Fibroblast of villous mesenchyme (primary cell): ENCODE measurements around the gene ARHGAP30. TPM values are rescaled to one million over a fixed set of nuclear protein-coding genes. Genes with fewer than 3 reads are reported as not detected.

Source experiments
- DNase-seq: peaks from one replicate; pipeline ENCODE4 v3.0.0-alpha.2; 2010; ENCODE audit warnings: low read depth
- H3K4me3 ChIP-seq: 2 replicates; pipeline ENCODE4 v1.5.1; 2011; ENCODE audit warnings: low read depth, mild to moderate bottlenecking, low read length
- total RNA-seq: library from RNA; depleted of rRNA; stranded (reverse); fragments of >200 nt; gene quantifications from 2 replicates; pipeline ENCODE4 v1.2.3, GENCODE V29; 2012
- TF ChIP-seq, protein P1 (sequence below): IDR thresholded peaks from 2 replicates; pipeline ENCODE4 v1.5.1; 2012; ENCODE audit warnings: low read depth, mild to moderate bottlenecking, low read length; ENCODE audit not compliant: insufficient read depth

Gene ARHGAP30
- total RNA-seq, 1 donor, result under 0.01 TPM

DNA sequence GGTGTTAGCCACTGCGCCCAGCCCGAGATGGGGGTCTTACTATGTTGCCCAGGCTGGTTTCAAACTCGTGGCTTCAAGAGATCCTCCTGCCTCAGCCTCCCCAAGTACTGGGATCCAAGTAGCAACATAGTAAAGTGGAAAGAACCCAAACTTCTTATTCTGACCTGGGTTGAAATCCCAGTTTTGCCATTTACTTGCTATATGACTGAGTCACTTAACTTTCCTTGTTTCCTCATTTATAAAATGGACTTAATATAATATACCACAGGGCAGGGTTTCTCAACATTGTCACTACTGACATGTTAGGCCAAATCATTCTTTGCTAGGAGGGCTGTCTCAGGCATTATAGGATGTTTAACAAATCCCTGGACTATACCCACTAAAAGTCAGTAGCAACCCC lies 41.4 kb upstream of the ARHGAP30 start:
- TF ChIP-seq, protein P1, sequence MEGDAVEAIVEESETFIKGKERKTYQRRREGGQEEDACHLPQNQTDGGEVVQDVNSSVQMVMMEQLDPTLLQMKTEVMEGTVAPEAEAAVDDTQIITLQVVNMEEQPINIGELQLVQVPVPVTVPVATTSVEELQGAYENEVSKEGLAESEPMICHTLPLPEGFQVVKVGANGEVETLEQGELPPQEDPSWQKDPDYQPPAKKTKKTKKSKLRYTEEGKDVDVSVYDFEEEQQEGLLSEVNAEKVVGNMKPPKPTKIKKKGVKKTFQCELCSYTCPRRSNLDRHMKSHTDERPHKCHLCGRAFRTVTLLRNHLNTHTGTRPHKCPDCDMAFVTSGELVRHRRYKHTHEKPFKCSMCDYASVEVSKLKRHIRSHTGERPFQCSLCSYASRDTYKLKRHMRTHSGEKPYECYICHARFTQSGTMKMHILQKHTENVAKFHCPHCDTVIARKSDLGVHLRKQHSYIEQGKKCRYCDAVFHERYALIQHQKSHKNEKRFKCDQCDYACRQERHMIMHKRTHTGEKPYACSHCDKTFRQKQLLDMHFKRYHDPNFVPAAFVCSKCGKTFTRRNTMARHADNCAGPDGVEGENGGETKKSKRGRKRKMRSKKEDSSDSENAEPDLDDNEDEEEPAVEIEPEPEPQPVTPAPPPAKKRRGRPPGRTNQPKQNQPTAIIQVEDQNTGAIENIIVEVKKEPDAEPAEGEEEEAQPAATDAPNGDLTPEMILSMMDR, result no peak
- H3K4me3 ChIP-seq, result no peak overlapping the region
- DNase-seq, result no peak

GRCh38 chr1:161106431-161106830 lies 36.7 kb upstream of the ARHGAP30 start:
- DNase-seq, result no peak
- H3K4me3 ChIP-seq, result no peak overlapping the region
- TF ChIP-seq, protein P1, result no peak

- DNase-seq, result no peak
- TF ChIP-seq, protein P1, result no peak
- H3K4me3 ChIP-seq, result no peak overlapping the region
These were observed 30.9 kb upstream of the ARHGAP30 start for GRCh38 chr1:161100556-161100955.

GRCh38 chr1:161099090-161099802 lies 29.6 kb upstream of the ARHGAP30 start:
- H3K4me3 ChIP-seq, result no peak overlapping the region
- TF ChIP-seq, protein P1, result no peak
- DNase-seq, result no peak

DNA sequence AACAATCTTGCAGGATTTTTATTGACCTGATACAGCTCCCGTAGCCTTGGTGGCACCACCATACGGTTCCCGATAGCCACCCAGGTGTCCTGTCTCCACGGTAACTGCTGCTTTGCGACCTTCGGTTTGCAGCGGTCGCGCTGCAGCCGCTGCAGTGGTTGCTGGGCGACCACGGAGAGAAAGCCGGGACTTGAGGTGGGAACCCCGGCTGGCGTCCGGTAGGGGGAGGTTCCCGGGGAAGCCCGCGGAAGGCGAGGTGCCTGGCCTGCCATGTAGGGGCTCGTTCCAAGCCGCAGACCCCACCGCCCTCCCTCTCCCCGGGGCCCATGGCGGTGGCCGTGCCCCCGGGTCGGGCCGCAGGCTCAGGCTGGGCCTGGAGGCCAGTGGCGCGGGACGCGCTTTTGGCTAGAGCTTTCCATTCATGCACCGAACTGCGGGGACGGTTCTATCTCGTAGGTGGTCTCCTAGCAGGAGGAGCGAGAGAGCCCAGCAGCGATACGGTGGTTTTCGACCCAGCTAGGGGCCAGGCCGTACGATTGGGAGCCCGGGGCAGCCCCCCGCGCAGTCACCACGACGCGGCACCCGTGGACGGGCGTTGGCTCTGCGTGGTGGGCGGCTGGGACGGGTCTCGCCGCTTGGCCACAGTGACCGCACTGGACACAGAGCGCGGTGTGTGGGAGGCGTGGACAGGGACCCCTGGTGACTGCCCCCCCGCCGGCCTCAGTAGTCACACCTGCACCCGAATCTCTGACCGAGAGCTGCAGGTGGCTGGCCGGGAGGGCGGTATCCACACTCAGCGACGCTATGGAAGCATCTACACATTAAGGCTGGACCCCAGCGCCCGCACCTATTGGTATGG lies 28.7 kb upstream of the ARHGAP30 start, which contains the start of gene KLHDC9:
KLHDC9 (plus strand) TSS at position 152 of the 859 bp plus-strand sequence; CDS start at position 327, 175 bp downstream.
- TF ChIP-seq, protein P1, result peak; percentile 5
- H3K4me3 ChIP-seq, result peak within 1 kb of the TSS; percentile 70
- DNase-seq, result peak; percentile 79

DNA sequence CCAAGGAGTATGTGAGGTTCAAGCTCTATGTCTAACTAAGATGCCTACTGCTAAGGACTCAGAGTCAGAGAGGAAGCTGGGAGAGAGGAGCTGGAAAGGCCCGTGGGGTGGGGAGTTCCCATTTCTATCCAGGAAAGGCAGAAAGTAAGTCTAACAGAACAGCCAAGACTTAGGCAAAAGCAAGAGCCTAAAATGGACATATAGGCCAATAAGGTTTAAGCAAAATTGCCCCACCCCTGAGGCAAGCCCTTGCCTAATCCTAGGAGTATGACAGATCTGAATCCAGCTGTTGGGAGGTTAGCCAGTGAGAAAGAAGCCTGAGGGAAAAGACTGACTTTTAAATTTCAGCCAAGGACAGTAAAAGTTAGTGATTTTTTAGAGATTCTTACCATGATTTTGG lies 26.8 kb upstream of the ARHGAP30 start:
- peak; percentile 87 for DNase-seq

More for the DNA sequence above, 26.8 kb upstream of the ARHGAP30 start:
- TF ChIP-seq, protein P1, result no peak
- no peak overlapping the region for H3K4me3 ChIP-seq
